GM23338 (cell line): ENCODE results near the gene STRN.

ENCODE experiments used
- CREB1 ChIP-seq: fragments of 250-450 bp; sonication (Bioruptor Pico); IDR thresholded peaks from 2 replicates; pipeline ENCODE4 v1.5.0; 2020; ENCODE audit warnings: low read depth, mild to moderate bottlenecking, moderate library complexity
- EZH2 ChIP-seq: fragments of 200-600 bp; sonication (generic); IDR thresholded peaks from one replicate; pipeline ENCODE4 v1.8.0; 2017; ENCODE audit warnings: antibody characterized with exemption, mild to moderate bottlenecking, low read depth; ENCODE audit not compliant: unreplicated experiment
- EZH2phosphoT487 ChIP-seq: fragments of 200-600 bp; sonication (generic); IDR thresholded peaks from one replicate; pipeline ENCODE4 v1.8.1; 2018; ENCODE audit warnings: antibody characterized with exemption; ENCODE audit not compliant: unreplicated experiment
- JUNB ChIP-seq: IDR thresholded peaks from one replicate; pipeline ENCODE4 v1.6.1; 2016; ENCODE audit warnings: antibody characterized with exemption; ENCODE audit not compliant: unreplicated experiment
- NANOG ChIP-seq: IDR thresholded peaks from 2 replicates; pipeline ENCODE4 v1.6.1; 2016; ENCODE audit warnings: antibody characterized with exemption, borderline replicate concordance
- POLR2AphosphoS5 ChIP-seq: IDR thresholded peaks from 2 replicates; pipeline ENCODE4 v1.6.1; 2016; ENCODE audit warnings: antibody characterized with exemption, low read depth
- STAT1 ChIP-seq: IDR thresholded peaks from one replicate; pipeline ENCODE4 v1.6.1; 2016; ENCODE audit warnings: antibody characterized with exemption; ENCODE audit not compliant: unreplicated experiment
- ZNF114 ChIP-seq: fragments of 250-450 bp; sonication (Bioruptor Pico); IDR thresholded peaks from 2 replicates; pipeline ENCODE4 v1.5.0; 2020; ENCODE audit warnings: mild to moderate bottlenecking, moderate library complexity
- ZNF331 ChIP-seq: fragments of 250-450 bp; sonication (Bioruptor Pico); IDR thresholded peaks from 2 replicates; pipeline ENCODE4 v1.5.0; 2020; ENCODE audit warnings: low read depth, mild to moderate bottlenecking, moderate library complexity
- TF ChIP-seq, protein P1 (sequence below), 2 experiments: fragments of 200-600 bp in 1 of 2; sonication (generic) in 1 of 2; conservative IDR thresholded peaks; 2 replicates each; pipeline versions ENCODE4 v1.5.1 to v1.6.1; 2016 to 2017; ENCODE audit warnings: antibody characterized with exemption in 2 of 2, low read depth in 2 of 2, mild to moderate bottlenecking in 2 of 2, moderate library complexity in 1 of 2
- TF ChIP-seq, protein P2 (sequence below): IDR thresholded peaks from one replicate; pipeline ENCODE4 v1.6.1; 2018; ENCODE audit warnings: antibody characterized with exemption; ENCODE audit not compliant: unreplicated experiment
- TF ChIP-seq, protein P3 (sequence below): fragments of 250-450 bp; sonication (Bioruptor Pico); IDR thresholded peaks from 2 replicates; pipeline ENCODE4 v1.5.0; 2020; ENCODE audit warnings: mild to moderate bottlenecking, moderate library complexity
- TF ChIP-seq, protein P4 (sequence below): IDR thresholded peaks from 2 replicates; pipeline ENCODE4 v1.6.1; 2016; ENCODE audit warnings: antibody characterized with exemption

DNA sequence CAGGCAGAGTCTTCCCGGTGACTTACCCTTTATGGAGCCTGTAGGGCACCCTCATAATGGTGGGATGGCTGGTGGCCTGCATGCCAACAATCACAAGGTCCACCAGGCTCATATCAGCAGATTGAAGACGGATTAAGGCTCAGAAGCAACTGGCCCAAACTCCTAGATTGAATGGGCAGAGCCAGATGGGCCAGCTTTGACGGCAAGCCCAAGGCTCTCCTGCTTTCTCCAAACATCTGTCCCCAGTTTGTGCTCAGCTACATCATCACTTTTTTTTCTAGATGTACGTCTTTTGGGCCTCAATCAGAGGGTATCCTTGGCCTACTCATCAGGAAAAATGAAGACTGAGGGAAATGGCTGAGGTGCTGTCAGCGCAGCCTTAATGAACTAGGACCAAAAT, 155.3 kb downstream of the STRN start:
- no peak for TF ChIP-seq POLR2AphosphoS5
- TF ChIP-seq, protein P1, sequence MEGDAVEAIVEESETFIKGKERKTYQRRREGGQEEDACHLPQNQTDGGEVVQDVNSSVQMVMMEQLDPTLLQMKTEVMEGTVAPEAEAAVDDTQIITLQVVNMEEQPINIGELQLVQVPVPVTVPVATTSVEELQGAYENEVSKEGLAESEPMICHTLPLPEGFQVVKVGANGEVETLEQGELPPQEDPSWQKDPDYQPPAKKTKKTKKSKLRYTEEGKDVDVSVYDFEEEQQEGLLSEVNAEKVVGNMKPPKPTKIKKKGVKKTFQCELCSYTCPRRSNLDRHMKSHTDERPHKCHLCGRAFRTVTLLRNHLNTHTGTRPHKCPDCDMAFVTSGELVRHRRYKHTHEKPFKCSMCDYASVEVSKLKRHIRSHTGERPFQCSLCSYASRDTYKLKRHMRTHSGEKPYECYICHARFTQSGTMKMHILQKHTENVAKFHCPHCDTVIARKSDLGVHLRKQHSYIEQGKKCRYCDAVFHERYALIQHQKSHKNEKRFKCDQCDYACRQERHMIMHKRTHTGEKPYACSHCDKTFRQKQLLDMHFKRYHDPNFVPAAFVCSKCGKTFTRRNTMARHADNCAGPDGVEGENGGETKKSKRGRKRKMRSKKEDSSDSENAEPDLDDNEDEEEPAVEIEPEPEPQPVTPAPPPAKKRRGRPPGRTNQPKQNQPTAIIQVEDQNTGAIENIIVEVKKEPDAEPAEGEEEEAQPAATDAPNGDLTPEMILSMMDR (conservative IDR thresholded peaks at IDR 0.05; ENCODE audit: low read depth in 2 of 2): no peak
- no peak for TF ChIP-seq EZH2phosphoT487
- no peak for TF ChIP-seq EZH2
- TF ChIP-seq, protein P2, sequence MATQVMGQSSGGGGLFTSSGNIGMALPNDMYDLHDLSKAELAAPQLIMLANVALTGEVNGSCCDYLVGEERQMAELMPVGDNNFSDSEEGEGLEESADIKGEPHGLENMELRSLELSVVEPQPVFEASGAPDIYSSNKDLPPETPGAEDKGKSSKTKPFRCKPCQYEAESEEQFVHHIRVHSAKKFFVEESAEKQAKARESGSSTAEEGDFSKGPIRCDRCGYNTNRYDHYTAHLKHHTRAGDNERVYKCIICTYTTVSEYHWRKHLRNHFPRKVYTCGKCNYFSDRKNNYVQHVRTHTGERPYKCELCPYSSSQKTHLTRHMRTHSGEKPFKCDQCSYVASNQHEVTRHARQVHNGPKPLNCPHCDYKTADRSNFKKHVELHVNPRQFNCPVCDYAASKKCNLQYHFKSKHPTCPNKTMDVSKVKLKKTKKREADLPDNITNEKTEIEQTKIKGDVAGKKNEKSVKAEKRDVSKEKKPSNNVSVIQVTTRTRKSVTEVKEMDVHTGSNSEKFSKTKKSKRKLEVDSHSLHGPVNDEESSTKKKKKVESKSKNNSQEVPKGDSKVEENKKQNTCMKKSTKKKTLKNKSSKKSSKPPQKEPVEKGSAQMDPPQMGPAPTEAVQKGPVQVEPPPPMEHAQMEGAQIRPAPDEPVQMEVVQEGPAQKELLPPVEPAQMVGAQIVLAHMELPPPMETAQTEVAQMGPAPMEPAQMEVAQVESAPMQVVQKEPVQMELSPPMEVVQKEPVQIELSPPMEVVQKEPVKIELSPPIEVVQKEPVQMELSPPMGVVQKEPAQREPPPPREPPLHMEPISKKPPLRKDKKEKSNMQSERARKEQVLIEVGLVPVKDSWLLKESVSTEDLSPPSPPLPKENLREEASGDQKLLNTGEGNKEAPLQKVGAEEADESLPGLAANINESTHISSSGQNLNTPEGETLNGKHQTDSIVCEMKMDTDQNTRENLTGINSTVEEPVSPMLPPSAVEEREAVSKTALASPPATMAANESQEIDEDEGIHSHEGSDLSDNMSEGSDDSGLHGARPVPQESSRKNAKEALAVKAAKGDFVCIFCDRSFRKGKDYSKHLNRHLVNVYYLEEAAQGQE: no peak
- TF ChIP-seq CREB1: no peak
- TF ChIP-seq JUNB: no peak
- TF ChIP-seq NANOG: no peak
- no peak for TF ChIP-seq ZNF331 (CRISPR knock-in tag)
- TF ChIP-seq, protein P3, sequence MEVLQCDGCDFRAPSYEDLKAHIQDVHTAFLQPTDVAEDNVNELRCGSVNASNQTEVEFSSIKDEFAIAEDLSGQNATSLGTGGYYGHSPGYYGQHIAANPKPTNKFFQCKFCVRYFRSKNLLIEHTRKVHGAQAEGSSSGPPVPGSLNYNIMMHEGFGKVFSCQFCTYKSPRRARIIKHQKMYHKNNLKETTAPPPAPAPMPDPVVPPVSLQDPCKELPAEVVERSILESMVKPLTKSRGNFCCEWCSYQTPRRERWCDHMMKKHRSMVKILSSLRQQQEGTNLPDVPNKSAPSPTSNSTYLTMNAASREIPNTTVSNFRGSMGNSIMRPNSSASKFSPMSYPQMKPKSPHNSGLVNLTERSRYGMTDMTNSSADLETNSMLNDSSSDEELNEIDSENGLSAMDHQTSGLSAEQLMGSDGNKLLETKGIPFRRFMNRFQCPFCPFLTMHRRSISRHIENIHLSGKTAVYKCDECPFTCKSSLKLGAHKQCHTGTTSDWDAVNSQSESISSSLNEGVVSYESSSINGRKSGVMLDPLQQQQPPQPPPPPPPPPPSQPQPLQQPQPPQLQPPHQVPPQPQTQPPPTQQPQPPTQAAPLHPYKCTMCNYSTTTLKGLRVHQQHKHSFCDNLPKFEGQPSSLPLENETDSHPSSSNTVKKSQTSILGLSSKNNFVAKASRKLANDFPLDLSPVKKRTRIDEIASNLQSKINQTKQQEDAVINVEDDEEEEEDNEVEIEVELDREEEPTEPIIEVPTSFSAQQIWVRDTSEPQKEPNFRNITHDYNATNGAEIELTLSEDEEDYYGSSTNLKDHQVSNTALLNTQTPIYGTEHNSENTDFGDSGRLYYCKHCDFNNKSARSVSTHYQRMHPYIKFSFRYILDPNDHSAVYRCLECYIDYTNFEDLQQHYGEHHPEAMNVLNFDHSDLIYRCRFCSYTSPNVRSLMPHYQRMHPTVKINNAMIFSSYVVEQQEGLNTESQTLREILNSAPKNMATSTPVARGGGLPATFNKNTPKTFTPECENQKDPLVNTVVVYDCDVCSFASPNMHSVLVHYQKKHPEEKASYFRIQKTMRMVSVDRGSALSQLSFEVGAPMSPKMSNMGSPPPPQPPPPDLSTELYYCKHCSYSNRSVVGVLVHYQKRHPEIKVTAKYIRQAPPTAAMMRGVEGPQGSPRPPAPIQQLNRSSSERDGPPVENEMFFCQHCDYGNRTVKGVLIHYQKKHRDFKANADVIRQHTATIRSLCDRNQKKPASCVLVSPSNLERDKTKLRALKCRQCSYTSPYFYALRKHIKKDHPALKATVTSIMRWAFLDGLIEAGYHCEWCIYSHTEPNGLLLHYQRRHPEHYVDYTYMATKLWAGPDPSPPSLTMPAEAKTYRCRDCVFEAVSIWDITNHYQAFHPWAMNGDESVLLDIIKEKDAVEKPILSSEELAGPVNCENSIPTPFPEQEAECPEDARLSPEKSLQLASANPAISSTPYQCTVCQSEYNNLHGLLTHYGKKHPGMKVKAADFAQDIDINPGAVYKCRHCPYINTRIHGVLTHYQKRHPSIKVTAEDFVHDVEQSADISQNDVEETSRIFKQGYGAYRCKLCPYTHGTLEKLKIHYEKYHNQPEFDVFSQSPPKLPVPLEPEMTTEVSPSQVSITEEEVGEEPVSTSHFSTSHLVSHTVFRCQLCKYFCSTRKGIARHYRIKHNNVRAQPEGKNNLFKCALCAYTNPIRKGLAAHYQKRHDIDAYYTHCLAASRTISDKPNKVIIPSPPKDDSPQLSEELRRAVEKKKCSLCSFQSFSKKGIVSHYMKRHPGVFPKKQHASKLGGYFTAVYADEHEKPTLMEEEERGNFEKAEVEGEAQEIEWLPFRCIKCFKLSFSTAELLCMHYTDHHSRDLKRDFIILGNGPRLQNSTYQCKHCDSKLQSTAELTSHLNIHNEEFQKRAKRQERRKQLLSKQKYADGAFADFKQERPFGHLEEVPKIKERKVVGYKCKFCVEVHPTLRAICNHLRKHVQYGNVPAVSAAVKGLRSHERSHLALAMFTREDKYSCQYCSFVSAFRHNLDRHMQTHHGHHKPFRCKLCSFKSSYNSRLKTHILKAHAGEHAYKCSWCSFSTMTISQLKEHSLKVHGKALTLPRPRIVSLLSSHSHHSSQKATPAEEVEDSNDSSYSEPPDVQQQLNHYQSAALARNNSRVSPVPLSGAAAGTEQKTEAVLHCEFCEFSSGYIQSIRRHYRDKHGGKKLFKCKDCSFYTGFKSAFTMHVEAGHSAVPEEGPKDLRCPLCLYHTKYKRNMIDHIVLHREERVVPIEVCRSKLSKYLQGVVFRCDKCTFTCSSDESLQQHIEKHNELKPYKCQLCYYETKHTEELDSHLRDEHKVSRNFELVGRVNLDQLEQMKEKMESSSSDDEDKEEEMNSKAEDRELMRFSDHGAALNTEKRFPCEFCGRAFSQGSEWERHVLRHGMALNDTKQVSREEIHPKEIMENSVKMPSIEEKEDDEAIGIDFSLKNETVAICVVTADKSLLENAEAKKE (CRISPR knock-in tag): no peak
- no peak for TF ChIP-seq ZNF114 (CRISPR knock-in tag)
- TF ChIP-seq, protein P4, sequence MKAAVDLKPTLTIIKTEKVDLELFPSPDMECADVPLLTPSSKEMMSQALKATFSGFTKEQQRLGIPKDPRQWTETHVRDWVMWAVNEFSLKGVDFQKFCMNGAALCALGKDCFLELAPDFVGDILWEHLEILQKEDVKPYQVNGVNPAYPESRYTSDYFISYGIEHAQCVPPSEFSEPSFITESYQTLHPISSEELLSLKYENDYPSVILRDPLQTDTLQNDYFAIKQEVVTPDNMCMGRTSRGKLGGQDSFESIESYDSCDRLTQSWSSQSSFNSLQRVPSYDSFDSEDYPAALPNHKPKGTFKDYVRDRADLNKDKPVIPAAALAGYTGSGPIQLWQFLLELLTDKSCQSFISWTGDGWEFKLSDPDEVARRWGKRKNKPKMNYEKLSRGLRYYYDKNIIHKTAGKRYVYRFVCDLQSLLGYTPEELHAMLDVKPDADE: no peak
- TF ChIP-seq STAT1: no peak
